GM10266 (cell line): ENCODE measurements around the gene SYP.

Experiments used
- DNase-seq: peaks from one replicate; pipeline ENCODE4 v3.0.0; 2012; ENCODE audit errors: extremely low spot score
- CTCF ChIP-seq: IDR thresholded peaks from 2 replicates; pipeline ENCODE4 v1.5.1; 2012; ENCODE audit warnings: mild to moderate bottlenecking, low read depth; ENCODE audit not compliant: control insufficient read depth, insufficient read depth; ENCODE audit errors: missing control alignments

Gene SYP

GRCh38 chrX:49177338-49177833 is 22.6 kb downstream of the SYP start:
- TF ChIP-seq CTCF: peak; percentile 7
- peak; percentile 10 for DNase-seq

- TF ChIP-seq CTCF: no peak
- peak; percentile 2 for DNase-seq
Measured at GRCh38 chrX:49176421-49177326, 23.3 kb downstream of the SYP start.

GRCh38 chrX:49175435-49176274 is 24.3 kb downstream of the SYP start:
- DNase-seq: no peak
- no peak for TF ChIP-seq CTCF

- no peak for TF ChIP-seq CTCF
- peak; percentile 1 for DNase-seq
Measured at GRCh38 chrX:49174723-49175122, 25.3 kb downstream of the SYP start.

- DNase-seq: peak; percentile 3
Measured at GRCh38 chrX:49173544-49173943, 26.4 kb downstream of the SYP start.

- peak; percentile 72 for DNase-seq
- no peak for TF ChIP-seq CTCF
Measured at GRCh38 chrX:49172280-49172780, 27.7 kb downstream of the SYP start.

GRCh38 chrX:49171752-49172279 is 28.2 kb downstream of the SYP start, which contains the start of gene PLP2:
Gene PLP2 (plus strand): TSS chrX:49171898. CDS start chrX:49172001, 103 bp downstream.
- TF ChIP-seq CTCF: no peak

More at GRCh38 chrX:49171752-49172279, 28.2 kb downstream of the SYP start, which contains the start of gene PLP2:
- DNase-seq: peak; percentile 58
